GM19397 (cell line): ENCODE results near the gene LRRC28.
A peak's percentile ranks its signal among the peaks of the same experiment; 100 is the strongest.

ENCODE experiments used
- ATAC-seq: cut with Tn5 transposase; IDR thresholded peaks from one replicate; pipeline ENCODE4 v1.9.1; 2021; ENCODE audit warnings: mild to moderate bottlenecking, moderate library complexity; ENCODE audit not compliant: unreplicated experiment

The LRRC28 gene

GRCh38 chr15:99305761-99306505 is 54.7 kb downstream of the LRRC28 start:
- ATAC-seq: no peak

- ATAC-seq: no peak
Measured at GRCh38 chr15:99306694-99307338, 55.5 kb downstream of the LRRC28 start.

GRCh38 chr15:99307735-99308134 is 56.5 kb downstream of the LRRC28 start:
- ATAC-seq: no peak

GRCh38 chr15:99310745-99311144 is 59.5 kb downstream of the LRRC28 start:
- ATAC-seq: no peak

GRCh38 chr15:99312228-99312627 is 60.9 kb downstream of the LRRC28 start:
- no peak for ATAC-seq

- ATAC-seq: no peak
Measured at GRCh38 chr15:99312794-99313193, 61.5 kb downstream of the LRRC28 start.

- ATAC-seq: no peak
Measured at GRCh38 chr15:99315636-99316035, 64.4 kb downstream of the LRRC28 start.

GRCh38 chr15:99320374-99321215 is 69.3 kb downstream of the LRRC28 start:
- ATAC-seq: no peak

- no peak for ATAC-seq
Measured at GRCh38 chr15:99321468-99321867, 70.2 kb downstream of the LRRC28 start.

- ATAC-seq: no peak
Measured at GRCh38 chr15:99322643-99323405, 71.5 kb downstream of the LRRC28 start.

GRCh38 chr15:99324082-99324620 is 72.9 kb downstream of the LRRC28 start:
- ATAC-seq: peak; percentile 48

GRCh38 chr15:99324700-99325099 is 73.4 kb downstream of the LRRC28 start:
- ATAC-seq: no peak

- ATAC-seq: no peak
Measured at GRCh38 chr15:99326235-99326634, 75.0 kb downstream of the LRRC28 start.

- ATAC-seq: no peak
Measured at GRCh38 chr15:99328106-99329072, 77.1 kb downstream of the LRRC28 start.

GRCh38 chr15:99331381-99331780 is 80.1 kb downstream of the LRRC28 start:
- no peak for ATAC-seq

GRCh38 chr15:99333413-99333812 is 82.1 kb downstream of the LRRC28 start:
- no peak for ATAC-seq

- ATAC-seq: no peak
Measured at GRCh38 chr15:99333981-99334380, 82.7 kb downstream of the LRRC28 start.

- no peak for ATAC-seq
Measured at GRCh38 chr15:99335508-99335907, 84.2 kb downstream of the LRRC28 start.

GRCh38 chr15:99336794-99337193 is 85.5 kb downstream of the LRRC28 start:
- ATAC-seq: no peak
